Immature natural killer cell (primary cell): ENCODE measurements around the gene KCNQ1. TPM values are rescaled to one million over a fixed set of nuclear protein-coding genes. Genes with fewer than 3 reads are reported as not detected.
A peak's percentile ranks its signal among the peaks of the same experiment; 100 is the strongest.

ENCODE experiments used
- DNase-seq, 3 donors: peaks; one replicate each; pipeline ENCODE4 v3.0.0; 2022; ENCODE audit warnings: mixed read lengths in 1 of 3
- H3K27ac Mint-ChIP-seq, 6 donors: one replicate each; pipeline ENCODE4 v1.8.0; 2020; ENCODE audit warnings: mixed read lengths in 6 of 6, mild to moderate bottlenecking in 5 of 6, inconsistent platforms in 4 of 6, moderate library complexity in 3 of 6
- H3K27me3 Mint-ChIP-seq, 3 donors: one replicate each; pipeline ENCODE4 v1.8.0; 2020 to 2021; ENCODE audit warnings: low read depth in 3 of 3, mild to moderate bottlenecking in 3 of 3, mixed read lengths in 3 of 3, moderate library complexity in 3 of 3, inconsistent platforms in 1 of 3
- H3K36me3 Mint-ChIP-seq, 3 donors: one replicate each; pipeline ENCODE4 v1.8.0; 2020; ENCODE audit warnings: mixed read lengths in 3 of 3, inconsistent platforms in 2 of 3, mild to moderate bottlenecking in 2 of 3
- H3K4me1 Mint-ChIP-seq, 2 donors: one replicate each; pipeline ENCODE4 v1.8.0; 2020; ENCODE audit warnings: inconsistent platforms in 2 of 2, mild to moderate bottlenecking in 2 of 2, mixed read lengths in 2 of 2, moderate library complexity in 1 of 2
- H3K4me3 Mint-ChIP-seq, 5 donors: one replicate each; pipeline ENCODE4 v1.8.0; 2020; ENCODE audit warnings: mild to moderate bottlenecking in 5 of 5, mixed read lengths in 5 of 5, inconsistent platforms in 3 of 5, moderate library complexity in 3 of 5
- H3K9me3 Mint-ChIP-seq, 6 donors: one replicate each; pipeline ENCODE4 v1.8.0; 2020; ENCODE audit warnings: mild to moderate bottlenecking in 6 of 6, mixed read lengths in 6 of 6, inconsistent platforms in 4 of 6, moderate library complexity in 3 of 6
- polyA plus RNA-seq, 3 donors: library from polyadenylated mRNA; unstranded; fragments of 300-500 nt; fragmentation: Illumina TruSeq; gene quantifications; one replicate each; pipeline ENCODE4 v1.2.3, GENCODE V29; 2021

Gene KCNQ1
- polyA plus RNA-seq, 3 donors from 2014 or later, result 0.13 to 1.1 (median 0.73) TPM

DNA sequence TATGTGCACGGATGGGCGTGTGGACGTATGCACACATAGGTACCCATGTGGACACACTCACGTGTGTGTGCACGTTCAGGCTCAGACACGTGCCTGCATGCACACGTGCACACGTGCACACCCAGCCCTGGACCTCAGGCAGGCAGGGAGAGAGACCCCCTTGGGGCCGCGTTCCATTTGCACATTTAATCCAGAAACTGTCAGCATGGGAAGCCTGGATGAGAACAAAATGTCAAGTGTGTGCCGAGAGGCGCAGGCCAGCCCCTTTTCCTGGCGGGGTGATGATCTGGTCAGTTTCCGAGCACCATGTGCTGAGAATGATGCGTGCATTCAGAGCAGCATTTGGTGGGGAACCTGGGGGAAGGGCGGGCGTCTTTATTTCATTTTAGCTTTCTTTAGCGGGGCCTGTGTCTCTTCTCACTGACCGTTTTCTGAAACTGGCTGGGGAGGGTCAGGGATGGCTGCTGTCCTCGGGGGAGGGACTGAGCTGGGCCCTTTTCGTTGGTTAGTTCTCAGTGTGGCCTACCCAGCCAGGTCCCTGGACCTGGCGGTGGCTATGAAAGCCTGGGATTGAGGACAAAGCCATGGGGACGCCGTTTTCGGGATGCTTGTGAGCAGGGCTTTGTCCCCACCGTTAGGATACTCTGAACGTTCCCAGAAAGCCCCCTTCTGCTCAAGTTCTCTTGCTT is 96.3 kb downstream of the KCNQ1 start:
- Mint-ChIP-seq H3K9me3 (no peaks in the 10 kb centered on the region), H3K36me3 (no peaks in the 10 kb centered on the region), H3K27ac (no peak overlapping the region), H3K27me3 (peaks cover 0 to 3% (median 1%) of the 10 kb centered on the region in 3 donors), H3K4me1 (no peaks in the 10 kb centered on the region), H3K4me3 (no peak overlapping the region)
- no peak for DNase-seq

DNA sequence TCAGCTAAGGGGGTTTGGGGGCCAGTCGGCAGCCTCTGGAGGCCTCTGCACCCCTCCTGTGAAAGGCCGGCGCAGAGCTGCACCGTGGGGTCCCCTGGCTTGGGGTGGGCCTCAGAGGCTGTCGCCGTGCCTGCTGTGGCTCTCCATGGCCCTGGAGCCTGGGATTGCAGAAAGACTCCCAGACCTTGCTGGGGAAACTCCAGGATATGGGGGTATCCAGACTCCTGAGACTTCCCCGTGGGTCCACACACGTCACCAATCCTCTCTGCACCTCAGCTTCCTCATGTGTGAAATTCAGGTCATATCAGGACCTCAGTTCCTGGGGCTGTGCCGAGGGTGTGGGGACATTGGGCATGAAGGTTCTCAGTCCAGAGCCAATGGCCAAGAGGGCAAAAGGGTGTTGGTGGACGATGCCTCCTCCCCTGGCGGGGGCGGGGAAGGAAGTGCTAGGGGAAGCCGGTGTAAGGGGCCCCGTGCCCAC is 97.1 kb downstream of the KCNQ1 start:
- Mint-ChIP-seq H3K27ac (no peak overlapping the region), H3K4me1 (no peaks in the 10 kb centered on the region), H3K4me3 (no peak overlapping the region), H3K9me3 (no peaks in the 10 kb centered on the region), H3K36me3 (no peaks in the 10 kb centered on the region), H3K27me3 (peaks cover 0 to 3% (median 1%) of the 10 kb centered on the region in 3 donors)
- no peak for DNase-seq

GRCh38 chr11:2542406-2542805 is 97.6 kb downstream of the KCNQ1 start:
- H3K4me3 Mint-ChIP-seq, result no peak overlapping the region
- no peaks in the 10 kb centered on the region for H3K9me3 Mint-ChIP-seq
- DNase-seq, result no peak
- H3K27me3 Mint-ChIP-seq, result peaks cover 0 to 3% (median 1%) of the 10 kb centered on the region in 3 donors
- no peaks in the 10 kb centered on the region for H3K36me3 Mint-ChIP-seq
- no peak overlapping the region for H3K27ac Mint-ChIP-seq
- no peaks in the 10 kb centered on the region for H3K4me1 Mint-ChIP-seq

DNA sequence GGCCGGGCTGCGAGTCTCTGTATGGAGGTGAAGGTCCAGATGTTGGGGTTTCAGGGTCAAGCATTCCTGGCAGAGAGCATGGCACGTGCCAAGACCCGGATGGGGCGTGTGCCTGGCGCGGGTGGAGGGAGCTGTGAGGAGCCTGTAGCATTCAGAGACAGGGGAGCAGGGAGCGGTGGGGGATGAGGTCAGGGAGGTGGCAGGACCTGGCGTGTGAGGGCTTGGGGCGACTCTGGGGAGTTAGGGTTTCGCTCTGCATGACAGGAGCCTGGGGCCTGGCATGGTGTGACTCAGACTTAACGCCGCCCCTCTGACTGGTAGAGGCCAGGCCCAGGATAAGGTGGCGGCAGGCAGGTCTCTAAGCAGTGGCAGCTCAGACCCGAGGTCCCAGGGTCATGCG is 103.0 kb downstream of the KCNQ1 start:
- no peak for DNase-seq
- H3K27me3 Mint-ChIP-seq, result peaks cover 0 to 5% (median 4%) of the 10 kb centered on the region in 3 donors
- no peaks in the 10 kb centered on the region for H3K9me3 Mint-ChIP-seq
- no peak overlapping the region for H3K4me3 Mint-ChIP-seq
- H3K4me1 Mint-ChIP-seq, result no peaks in the 10 kb centered on the region
- H3K36me3 Mint-ChIP-seq, result no peaks in the 10 kb centered on the region
- H3K27ac Mint-ChIP-seq, result no peak overlapping the region

DNA sequence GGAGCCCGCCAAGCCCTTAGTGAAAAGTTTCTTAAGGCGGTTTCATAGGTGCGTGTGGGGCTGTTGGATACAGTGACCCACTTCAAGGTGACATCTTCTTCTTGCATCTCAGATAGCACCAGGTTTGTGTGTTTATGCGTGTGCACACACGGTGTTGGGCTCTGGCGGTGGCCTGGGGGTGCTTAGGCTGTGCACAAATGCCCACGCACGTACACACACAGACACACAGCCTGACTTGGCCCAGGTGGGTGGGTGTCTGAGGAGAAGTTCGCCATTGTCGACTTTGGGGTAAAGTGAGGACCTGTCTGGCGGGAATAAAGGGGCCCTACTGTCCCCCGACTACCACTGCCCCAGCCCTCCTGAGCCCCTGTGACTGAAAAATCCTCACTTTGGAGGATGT is 103.8 kb downstream of the KCNQ1 start:
- Mint-ChIP-seq H3K36me3 (no peaks in the 10 kb centered on the region), H3K27me3 (peaks cover 0 to 9% (median 5%) of the 10 kb centered on the region in 3 donors), H3K4me1 (no peaks in the 10 kb centered on the region), H3K9me3 (no peaks in the 10 kb centered on the region), H3K27ac (no peak overlapping the region), H3K4me3 (no peak overlapping the region)
- DNase-seq, result no peak

DNA sequence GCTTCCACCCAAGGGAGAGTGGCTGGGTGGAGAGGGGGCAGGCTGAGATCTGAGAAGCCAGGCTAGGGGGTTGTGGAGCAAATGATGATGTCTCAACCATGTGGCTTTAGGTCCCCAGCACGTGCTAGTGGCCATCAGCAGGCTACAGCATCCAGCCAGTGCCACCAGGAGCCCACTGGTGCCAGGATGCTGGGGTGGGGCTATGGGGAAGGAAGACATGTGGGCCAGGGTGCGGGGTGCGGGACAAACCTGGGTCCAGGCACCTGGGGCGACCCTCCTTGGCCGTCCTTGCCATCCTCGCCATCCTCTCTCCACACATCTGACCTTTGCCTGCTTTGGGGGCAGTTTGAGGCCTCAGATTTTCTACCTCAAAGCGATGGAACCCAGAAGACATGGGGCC is 104.3 kb downstream of the KCNQ1 start:
- H3K27me3 Mint-ChIP-seq, result peaks cover 0 to 9% (median 5%) of the 10 kb centered on the region in 3 donors
- no peaks in the 10 kb centered on the region for H3K4me1 Mint-ChIP-seq
- DNase-seq, result no peak
- no peaks in the 10 kb centered on the region for H3K9me3 Mint-ChIP-seq
- no peak overlapping the region for H3K4me3 Mint-ChIP-seq
- no peak overlapping the region for H3K27ac Mint-ChIP-seq
- H3K36me3 Mint-ChIP-seq, result no peaks in the 10 kb centered on the region

- Mint-ChIP-seq H3K4me1 (no peaks in the 10 kb centered on the region), H3K9me3 (no peaks in the 10 kb centered on the region), H3K36me3 (no peaks in the 10 kb centered on the region), H3K27me3 (peaks cover 0 to 9% (median 5%) of the 10 kb centered on the region in 3 donors), H3K27ac (no peak overlapping the region), H3K4me3 (no peak overlapping the region)
- DNase-seq, result no peak
These were observed 104.7 kb downstream of the KCNQ1 start for GRCh38 chr11:2549491-2549875.

DNA sequence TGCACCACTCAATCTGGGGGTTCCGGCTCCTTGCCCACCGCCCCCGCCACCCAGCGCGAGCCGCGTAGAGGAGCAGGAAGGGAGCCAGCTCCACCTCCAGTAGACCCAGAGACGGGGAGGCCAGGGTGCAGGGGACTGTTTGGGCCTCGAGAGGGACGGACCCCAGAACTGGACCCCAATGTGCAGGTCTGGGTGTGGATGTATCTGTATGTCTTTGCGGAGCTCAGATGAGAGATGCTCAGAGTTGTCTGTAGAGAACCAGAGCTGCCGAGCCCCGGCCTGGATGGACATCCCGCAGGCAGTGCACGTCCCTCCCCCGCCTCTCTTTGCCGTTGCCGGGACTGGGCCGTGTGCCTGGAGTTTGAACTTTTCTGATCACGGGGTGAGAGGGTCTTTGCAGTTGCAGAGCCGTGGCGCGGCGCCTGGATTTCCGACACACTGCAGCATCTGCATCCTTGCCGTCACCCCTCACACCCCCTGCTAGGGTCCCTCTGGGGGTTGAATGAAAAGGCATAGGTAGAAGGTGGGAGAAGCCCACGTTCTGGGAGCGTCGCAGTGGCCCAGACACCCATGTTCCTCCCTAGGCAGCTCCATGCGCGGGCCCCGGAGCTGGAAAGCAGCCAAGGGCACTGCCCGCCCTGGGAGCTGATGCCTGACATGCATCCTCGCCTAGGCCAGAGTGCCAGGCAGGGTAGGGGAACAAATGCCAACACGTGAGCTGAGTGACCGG is 105.2 kb downstream of the KCNQ1 start:
- Mint-ChIP-seq H3K27ac (peak overlapping the region in 1 of 6 donors; percentile 24), H3K9me3 (no peaks in the 10 kb centered on the region), H3K4me1 (no peaks in the 10 kb centered on the region), H3K27me3 (peaks cover 0 to 9% (median 5%) of the 10 kb centered on the region in 3 donors), H3K4me3 (no peak overlapping the region), H3K36me3 (no peaks in the 10 kb centered on the region)
- no peak for DNase-seq

GRCh38 chr11:2550606-2550970 is 105.8 kb downstream of the KCNQ1 start:
- no peaks in the 10 kb centered on the region for H3K9me3 Mint-ChIP-seq
- no peak overlapping the region for H3K4me3 Mint-ChIP-seq
- H3K27me3 Mint-ChIP-seq, result peaks cover 0 to 9% (median 5%) of the 10 kb centered on the region in 3 donors
- no peak for DNase-seq
- H3K36me3 Mint-ChIP-seq, result no peaks in the 10 kb centered on the region
- peak overlapping the region in 1 of 6 donors; percentile 24 for H3K27ac Mint-ChIP-seq
- no peaks in the 10 kb centered on the region for H3K4me1 Mint-ChIP-seq

- H3K27me3 Mint-ChIP-seq, result peaks cover 0 to 9% (median 5%) of the 10 kb centered on the region in 3 donors
- H3K36me3 Mint-ChIP-seq, result no peaks in the 10 kb centered on the region
- H3K4me1 Mint-ChIP-seq, result no peaks in the 10 kb centered on the region
- no peak for DNase-seq
- H3K9me3 Mint-ChIP-seq, result no peaks in the 10 kb centered on the region
- no peak overlapping the region for H3K27ac Mint-ChIP-seq
- H3K4me3 Mint-ChIP-seq, result no peak overlapping the region
These were observed 106.3 kb downstream of the KCNQ1 start for GRCh38 chr11:2551131-2551530.

GRCh38 chr11:2552210-2552609 is 107.4 kb downstream of the KCNQ1 start:
- no peaks in the 10 kb centered on the region for H3K4me1 Mint-ChIP-seq
- no peak for DNase-seq
- no peaks in the 10 kb centered on the region for H3K36me3 Mint-ChIP-seq
- H3K27me3 Mint-ChIP-seq, result peaks cover 0 to 9% (median 5%) of the 10 kb centered on the region in 3 donors
- no peaks in the 10 kb centered on the region for H3K9me3 Mint-ChIP-seq
- no peak overlapping the region for H3K27ac Mint-ChIP-seq
- H3K4me3 Mint-ChIP-seq, result no peak overlapping the region

DNA sequence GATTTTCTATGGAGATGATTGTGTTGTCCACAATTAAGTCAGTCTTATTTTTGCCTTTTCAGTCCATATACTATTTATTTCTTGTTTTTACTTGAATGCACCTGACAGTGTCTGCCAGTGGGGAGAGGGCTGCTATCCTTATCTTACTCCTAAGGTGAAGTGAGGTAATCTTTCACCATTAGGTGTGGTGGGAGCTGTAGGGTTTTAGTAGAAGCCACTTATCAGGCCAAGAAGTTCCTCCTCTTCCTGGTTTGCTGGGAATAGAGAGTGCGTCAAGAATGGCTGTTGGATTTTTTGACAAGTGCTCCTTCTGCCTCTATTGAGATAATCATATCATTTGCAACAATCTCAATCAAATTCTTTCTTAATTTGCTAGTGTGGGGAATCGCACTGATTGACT is 108.4 kb downstream of the KCNQ1 start:
- Mint-ChIP-seq H3K9me3 (no peaks in the 10 kb centered on the region), H3K4me1 (no peaks in the 10 kb centered on the region), H3K36me3 (no peaks in the 10 kb centered on the region), H3K4me3 (no peak overlapping the region), H3K27me3 (peaks cover 0 to 5% (median 2%) of the 10 kb centered on the region in 3 donors), H3K27ac (no peak overlapping the region)
- DNase-seq, result no peak

GRCh38 chr11:2553886-2554285 is 109.1 kb downstream of the KCNQ1 start:
- Mint-ChIP-seq H3K4me1 (no peaks in the 10 kb centered on the region), H3K27ac (no peak overlapping the region), H3K9me3 (no peaks in the 10 kb centered on the region), H3K27me3 (peaks cover 0 to 5% (median 2%) of the 10 kb centered on the region in 3 donors), H3K4me3 (no peak overlapping the region), H3K36me3 (no peaks in the 10 kb centered on the region)
- DNase-seq, result no peak

DNA sequence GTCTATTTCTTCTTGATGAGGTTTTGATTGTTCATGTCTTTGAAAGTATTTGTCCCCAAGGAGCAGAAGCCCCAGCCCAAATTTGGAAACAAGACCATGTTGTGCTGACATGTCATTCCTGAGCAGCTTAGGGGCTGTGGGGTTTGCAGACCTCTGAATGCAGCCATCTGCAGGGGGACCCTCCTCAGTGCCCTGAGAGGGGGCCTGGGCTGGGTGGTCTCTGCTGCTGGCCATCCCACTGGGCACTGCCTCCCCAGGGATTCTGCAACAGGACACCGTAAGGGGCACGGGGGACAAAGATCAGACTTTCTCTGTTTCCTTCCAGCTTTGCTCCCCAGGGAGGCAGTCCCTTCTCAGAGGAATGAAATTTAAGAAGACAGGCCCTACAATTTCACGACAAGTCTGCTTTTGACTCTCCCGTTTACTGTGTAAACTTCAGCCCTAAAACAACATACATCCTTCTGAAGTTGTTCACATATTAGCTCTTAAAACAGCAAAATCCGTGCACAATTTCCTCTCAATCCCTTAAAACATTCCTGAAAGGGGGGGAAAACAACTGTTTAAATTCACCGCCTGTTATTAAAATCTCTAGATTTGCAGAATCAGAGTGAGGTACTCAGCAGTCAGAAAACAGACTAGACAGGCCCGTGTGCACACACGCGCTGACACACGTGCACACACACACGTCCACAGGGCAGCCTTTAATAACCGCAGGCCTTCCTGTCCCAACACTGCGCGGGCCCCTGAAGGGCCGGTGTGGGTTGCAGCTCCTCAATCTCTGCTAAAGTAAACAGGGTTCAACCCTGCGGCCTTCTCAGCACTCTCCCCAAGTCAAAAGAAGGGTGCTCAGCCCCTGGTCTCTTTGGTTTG is 109.8 kb downstream of the KCNQ1 start:
- Mint-ChIP-seq H3K27ac (no peak overlapping the region), H3K4me1 (no peaks in the 10 kb centered on the region), H3K4me3 (no peak overlapping the region), H3K27me3 (peaks cover 0 to 5% (median 2%) of the 10 kb centered on the region in 3 donors), H3K36me3 (no peaks in the 10 kb centered on the region), H3K9me3 (no peaks in the 10 kb centered on the region)
- DNase-seq, result no peak
